SU-DHL-6 (cell line): Measurements from ENCODE around the gene VDAC1.

Experiments used
- CTCF ChIP-seq: fragments of 200-600 bp; sonication (generic); IDR thresholded peaks from one replicate; pipeline ENCODE4 v1.5.1; 2017; ENCODE audit warnings: antibody characterized with exemption, mild to moderate bottlenecking, low read length, moderate library complexity; ENCODE audit not compliant: insufficient read depth, poor library complexity, severe bottlenecking
- EZH2phosphoT487 ChIP-seq: fragments of 200-600 bp; sonication (generic), shearing (Covaris generic); conservative IDR thresholded peaks from 2 replicates; pipeline ENCODE4 v1.6.1; 2018; ENCODE audit warnings: mild to moderate bottlenecking, antibody characterized with exemption, low read length, moderate library complexity, mixed read lengths

GRCh38 chr5:133930061-133930812 lies 74.5 kb downstream of the VDAC1 start:
- TF ChIP-seq CTCF: no peak
- no peak for TF ChIP-seq EZH2phosphoT487
